HL-60/S4 treated with retinoic acid at 250 ng/mL for 4 days and 3 days (cell line): ENCODE results near the gene KANTR.

Source experiments
- in situ Hi-C: fragments of 300-500 bp; cut with MboI; formaldehyde crosslinking; loops from 2 replicates; pipeline ENCODE4 v1.7.0; 2022; ENCODE audit warnings: low sequenced_read_pairs

The KANTR gene

GRCh38 chrX:53080628-53081580 is 13.0 kb upstream of the KANTR start:
- in situ Hi-C loops: no loop called here

GRCh38 chrX:53081925-53082772 is 11.8 kb upstream of the KANTR start, which contains the start of gene TSPYL2:
TSS of gene TSPYL2 (plus strand) at chrX:53082367. CDS start at chrX:53082499, 132 bp downstream.
- in situ Hi-C loops: no loop called here

- in situ Hi-C loops: no loop called here
These were observed 10.9 kb upstream of the KANTR start for GRCh38 chrX:53082773-53083616.

GRCh38 chrX:53084043-53084570 is 9.8 kb upstream of the KANTR start:
- in situ Hi-C loops: no loop called here

GRCh38 chrX:53084863-53085262 is 9.1 kb upstream of the KANTR start:
- in situ Hi-C loops: no loop called here

- in situ Hi-C loops: no loop called here
These were observed 8.2 kb upstream of the KANTR start for GRCh38 chrX:53085661-53086229.

- in situ Hi-C loops: no loop called here
These were observed 7.5 kb upstream of the KANTR start for GRCh38 chrX:53086464-53086863.

GRCh38 chrX:53087388-53087831 is 6.5 kb upstream of the KANTR start:
- in situ Hi-C loops: no loop called here

GRCh38 chrX:53088136-53088974 is 5.6 kb upstream of the KANTR start:
- in situ Hi-C loops: no loop called here

- in situ Hi-C loops: no loop called here
These were observed 4.6 kb upstream of the KANTR start for GRCh38 chrX:53089224-53089842.

- in situ Hi-C loops: no loop called here
These were observed 4.0 kb upstream of the KANTR start for GRCh38 chrX:53089925-53090324.

- in situ Hi-C loops: no loop called here
These were observed 2.6 kb upstream of the KANTR start for GRCh38 chrX:53091354-53091753.

- in situ Hi-C loops: no loop called here
These were observed 726 bp upstream of the KANTR start for GRCh38 chrX:53093177-53093655.

GRCh38 chrX:53094582-53094905 is 602 bp downstream of the KANTR start:
- in situ Hi-C loops: no loop called here

GRCh38 chrX:53095796-53096195 is 1.9 kb downstream of the KANTR start:
- in situ Hi-C loops: no loop called here

GRCh38 chrX:53114864-53115549 is 21.1 kb downstream of the KANTR start:
- in situ Hi-C loops: no loop called here

- in situ Hi-C loops: no loop called here
These were observed 21.6 kb downstream of the KANTR start for GRCh38 chrX:53115550-53115874.

GRCh38 chrX:53116101-53116500 is 22.2 kb downstream of the KANTR start:
- in situ Hi-C loops: no loop called here
